Measurements from ENCODE around the gene LILRA6.
"Not testable (repeated sequence)": the region's sequence is repeated elsewhere in the genome, so short reads cannot be mapped to it uniquely, and the experiment has no call there.

The LILRA6 gene

DNA sequence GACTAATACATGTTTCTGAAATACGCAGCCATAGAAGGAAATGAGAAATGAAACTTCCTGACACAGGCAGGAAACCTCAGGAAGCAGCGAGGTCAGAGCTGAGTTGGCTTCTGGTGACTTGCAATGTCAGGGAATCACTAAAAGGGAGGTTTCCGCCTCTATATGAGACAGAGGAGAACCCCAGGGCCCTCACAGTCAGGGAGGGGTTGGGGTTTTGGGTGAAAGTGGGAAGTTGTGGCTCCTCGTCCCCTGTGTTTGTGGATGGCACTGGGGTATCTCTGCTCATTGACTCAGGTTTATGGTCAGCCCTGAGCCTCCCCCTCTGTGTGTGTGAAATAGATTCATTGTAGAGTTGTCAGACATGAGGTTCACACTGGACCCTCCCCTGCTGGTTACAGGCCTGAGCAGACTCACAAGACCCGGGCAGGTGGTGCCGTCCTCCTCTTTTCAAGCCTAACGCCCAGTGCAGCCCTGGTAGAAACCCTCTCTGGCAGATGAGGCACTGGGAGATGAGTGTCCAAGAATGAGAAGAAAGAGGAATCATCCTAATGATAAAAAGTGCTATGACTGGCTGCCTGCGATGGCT lies 5.5 kb upstream of the LILRA6 start:
- H3K9me3 ChIP-seq, result no peaks in the 10 kb centered on the region
- H3K27me3 ChIP-seq, result peaks cover 2% of the 10 kb centered on the region
- TF ChIP-seq, protein P1, sequence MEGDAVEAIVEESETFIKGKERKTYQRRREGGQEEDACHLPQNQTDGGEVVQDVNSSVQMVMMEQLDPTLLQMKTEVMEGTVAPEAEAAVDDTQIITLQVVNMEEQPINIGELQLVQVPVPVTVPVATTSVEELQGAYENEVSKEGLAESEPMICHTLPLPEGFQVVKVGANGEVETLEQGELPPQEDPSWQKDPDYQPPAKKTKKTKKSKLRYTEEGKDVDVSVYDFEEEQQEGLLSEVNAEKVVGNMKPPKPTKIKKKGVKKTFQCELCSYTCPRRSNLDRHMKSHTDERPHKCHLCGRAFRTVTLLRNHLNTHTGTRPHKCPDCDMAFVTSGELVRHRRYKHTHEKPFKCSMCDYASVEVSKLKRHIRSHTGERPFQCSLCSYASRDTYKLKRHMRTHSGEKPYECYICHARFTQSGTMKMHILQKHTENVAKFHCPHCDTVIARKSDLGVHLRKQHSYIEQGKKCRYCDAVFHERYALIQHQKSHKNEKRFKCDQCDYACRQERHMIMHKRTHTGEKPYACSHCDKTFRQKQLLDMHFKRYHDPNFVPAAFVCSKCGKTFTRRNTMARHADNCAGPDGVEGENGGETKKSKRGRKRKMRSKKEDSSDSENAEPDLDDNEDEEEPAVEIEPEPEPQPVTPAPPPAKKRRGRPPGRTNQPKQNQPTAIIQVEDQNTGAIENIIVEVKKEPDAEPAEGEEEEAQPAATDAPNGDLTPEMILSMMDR (IDR thresholded peaks at IDR 0.05), result no peak
- H3K27ac ChIP-seq, result peak overlapping the region; percentile 94
- peaks cover 25 to 35% of the 10 kb centered on the region in 2 experiments for H3K4me1 ChIP-seq (ENCODE audit: control insufficient read depth in 1 of 2, insufficient read depth in 1 of 2, low read depth in 1 of 2, low read length in 1 of 2)
- no peaks in the 10 kb centered on the region for H3K36me3 ChIP-seq
- peak overlapping the region; percentile 33 to 41 for H3K4me3 ChIP-seq (ENCODE audit: low read depth in 1 of 2, low read length in 1 of 2)

DNA sequence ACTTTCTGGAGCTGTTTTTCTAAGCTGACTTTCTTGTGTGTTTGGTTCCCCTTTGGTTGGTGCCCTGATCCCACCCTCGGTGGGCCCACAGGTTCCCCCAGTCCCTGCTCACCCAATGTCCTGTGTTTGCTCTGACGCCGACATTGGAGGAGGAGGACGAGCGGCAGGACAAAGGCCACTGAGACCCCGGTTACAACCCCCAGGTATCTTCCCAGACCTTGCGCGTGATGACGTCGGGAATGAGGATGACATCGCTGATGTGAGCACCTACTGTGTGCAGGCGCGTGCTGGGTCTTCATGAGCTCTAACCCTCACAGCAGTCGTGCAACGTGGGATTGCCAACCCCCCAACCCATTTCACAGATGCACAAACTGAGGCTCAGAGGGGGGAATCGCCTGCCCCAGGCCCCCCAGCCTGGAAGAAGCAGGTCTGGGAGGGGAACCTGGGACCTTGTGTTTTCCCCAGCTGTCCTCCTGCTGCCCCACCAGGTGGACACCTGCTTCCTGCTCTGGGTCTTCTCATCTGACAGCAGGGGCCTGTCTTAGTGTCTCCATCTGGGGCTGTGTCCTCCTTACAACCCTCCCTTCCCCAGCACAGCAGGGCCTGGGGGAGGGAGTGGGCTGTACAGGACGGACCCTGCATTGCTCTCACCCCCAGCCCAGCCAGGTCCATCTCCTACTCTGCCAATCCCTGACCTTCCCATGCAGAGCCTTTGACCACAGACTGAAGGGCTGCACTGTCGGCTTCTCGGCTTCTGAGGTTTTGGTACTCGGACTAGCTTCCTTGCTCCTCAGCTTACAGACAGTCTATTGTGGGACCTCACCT lies 4.7 kb upstream of the LILRA6 start:
- TF ChIP-seq, protein P1 (IDR thresholded peaks at IDR 0.05), result no peak
- Histone ChIP-seq H3K36me3 (no peaks in the 10 kb centered on the region), H3K27ac (peak overlapping the region; percentile 94), H3K9me3 (no peaks in the 10 kb centered on the region), H3K4me1 (ENCODE audit: control insufficient read depth in 1 of 2, insufficient read depth in 1 of 2, low read depth in 1 of 2, low read length in 1 of 2) (peaks cover 25 to 42% of the 10 kb centered on the region in 2 experiments), H3K27me3 (no peaks in the 10 kb centered on the region), H3K4me3 (ENCODE audit: low read depth in 1 of 2, low read length in 1 of 2) (peak overlapping the region; percentile 33 to 41)

DNA sequence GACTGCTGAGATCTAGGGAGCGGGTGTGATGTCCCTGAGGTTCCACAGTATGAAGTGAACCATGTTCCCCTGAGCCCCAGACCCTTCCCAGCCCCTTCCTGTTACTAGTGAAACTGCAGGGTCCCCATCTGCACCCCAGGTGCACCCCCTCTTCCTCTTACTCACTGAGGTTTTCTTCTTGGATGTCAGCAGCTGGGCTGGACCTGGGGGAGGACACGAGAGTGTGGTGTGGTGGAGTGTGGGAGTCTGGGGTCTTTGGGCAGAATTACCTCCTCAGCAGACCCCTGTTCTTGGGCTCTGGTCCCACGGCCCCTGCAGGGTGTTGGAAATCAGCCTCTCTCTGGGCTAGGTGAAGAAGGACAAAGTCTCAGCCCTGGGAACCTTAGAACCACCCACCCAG lies 3.3 kb upstream of the LILRA6 start:
- H3K27me3 ChIP-seq, result no peaks in the 10 kb centered on the region
- no peaks in the 10 kb centered on the region for H3K9me3 ChIP-seq
- TF ChIP-seq, protein P1 (IDR thresholded peaks at IDR 0.05), result no peak
- H3K36me3 ChIP-seq, result no peaks in the 10 kb centered on the region
- peaks cover 25 to 54% of the 10 kb centered on the region in 2 experiments for H3K4me1 ChIP-seq (ENCODE audit: control insufficient read depth in 1 of 2, insufficient read depth in 1 of 2, low read depth in 1 of 2, low read length in 1 of 2)
- no peak overlapping the region for H3K4me3 ChIP-seq (ENCODE audit: low read depth in 1 of 2, low read length in 1 of 2)
- H3K27ac ChIP-seq, result no peak overlapping the region

DNA sequence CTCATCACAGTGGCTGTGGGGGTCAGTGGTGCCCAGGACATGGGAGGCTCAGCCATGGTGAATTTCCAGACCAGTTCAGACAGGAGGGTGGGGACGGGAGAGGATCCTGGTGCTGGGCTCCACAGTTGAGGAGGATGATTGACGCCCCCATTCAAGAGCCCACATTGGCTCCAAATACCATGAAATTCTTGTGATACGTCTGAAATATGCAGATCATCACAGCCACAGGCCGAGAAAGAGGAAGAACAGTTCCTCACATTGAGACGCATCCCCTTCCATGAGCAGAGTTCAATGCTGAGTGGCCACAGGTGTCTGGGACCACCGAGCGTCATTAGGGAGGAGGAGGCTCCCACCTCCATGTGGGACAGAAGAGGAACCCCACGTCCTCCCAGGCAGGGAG lies 1.2 kb upstream of the LILRA6 start:
- not testable (repeated sequence) for H3K4me3 ChIP-seq (ENCODE audit: low read depth in 1 of 2, low read length in 1 of 2); H3K27me3 ChIP-seq; H3K9me3 ChIP-seq; H3K27ac ChIP-seq
- peaks cover 41 to 61% of the 10 kb centered on the region in 2 experiments for H3K4me1 ChIP-seq (ENCODE audit: control insufficient read depth in 1 of 2, insufficient read depth in 1 of 2, low read depth in 1 of 2, low read length in 1 of 2)
- H3K36me3 ChIP-seq, result peaks cover 18% of the 10 kb centered on the region

DNA sequence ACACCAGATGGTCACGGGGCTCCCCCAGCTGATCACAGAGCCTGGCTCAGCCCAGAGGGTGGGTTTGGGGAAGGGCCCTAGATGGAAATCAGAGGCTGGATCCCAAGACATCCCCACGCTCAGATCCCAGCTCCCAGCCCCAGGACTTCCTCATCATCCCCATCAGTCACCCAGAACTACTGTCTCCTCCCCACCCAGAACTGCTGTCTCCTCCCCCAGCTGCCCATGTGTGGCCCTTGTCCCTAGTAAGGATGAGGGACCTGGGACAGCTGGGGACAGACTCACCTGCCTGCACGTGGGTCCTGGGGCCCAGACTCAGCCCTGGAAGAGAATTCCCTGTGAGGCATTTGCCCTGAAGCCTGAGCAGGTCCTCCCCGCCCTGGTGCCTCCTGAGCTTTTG lies 356 bp downstream of the LILRA6 start:
- not testable (repeated sequence) for H3K9me3 ChIP-seq, H3K27me3 ChIP-seq
- Histone ChIP-seq H3K36me3 (peaks cover 33% of the 10 kb centered on the region), H3K4me1 (ENCODE audit: control insufficient read depth in 1 of 2, insufficient read depth in 1 of 2, low read depth in 1 of 2, low read length in 1 of 2) (peaks cover 27 to 48% of the 10 kb centered on the region in 2 experiments), H3K4me3 (ENCODE audit: low read depth in 1 of 2, low read length in 1 of 2) (peak overlapping the region; percentile 28 to 76), H3K27ac (peak overlapping the region; percentile 74)

DNA sequence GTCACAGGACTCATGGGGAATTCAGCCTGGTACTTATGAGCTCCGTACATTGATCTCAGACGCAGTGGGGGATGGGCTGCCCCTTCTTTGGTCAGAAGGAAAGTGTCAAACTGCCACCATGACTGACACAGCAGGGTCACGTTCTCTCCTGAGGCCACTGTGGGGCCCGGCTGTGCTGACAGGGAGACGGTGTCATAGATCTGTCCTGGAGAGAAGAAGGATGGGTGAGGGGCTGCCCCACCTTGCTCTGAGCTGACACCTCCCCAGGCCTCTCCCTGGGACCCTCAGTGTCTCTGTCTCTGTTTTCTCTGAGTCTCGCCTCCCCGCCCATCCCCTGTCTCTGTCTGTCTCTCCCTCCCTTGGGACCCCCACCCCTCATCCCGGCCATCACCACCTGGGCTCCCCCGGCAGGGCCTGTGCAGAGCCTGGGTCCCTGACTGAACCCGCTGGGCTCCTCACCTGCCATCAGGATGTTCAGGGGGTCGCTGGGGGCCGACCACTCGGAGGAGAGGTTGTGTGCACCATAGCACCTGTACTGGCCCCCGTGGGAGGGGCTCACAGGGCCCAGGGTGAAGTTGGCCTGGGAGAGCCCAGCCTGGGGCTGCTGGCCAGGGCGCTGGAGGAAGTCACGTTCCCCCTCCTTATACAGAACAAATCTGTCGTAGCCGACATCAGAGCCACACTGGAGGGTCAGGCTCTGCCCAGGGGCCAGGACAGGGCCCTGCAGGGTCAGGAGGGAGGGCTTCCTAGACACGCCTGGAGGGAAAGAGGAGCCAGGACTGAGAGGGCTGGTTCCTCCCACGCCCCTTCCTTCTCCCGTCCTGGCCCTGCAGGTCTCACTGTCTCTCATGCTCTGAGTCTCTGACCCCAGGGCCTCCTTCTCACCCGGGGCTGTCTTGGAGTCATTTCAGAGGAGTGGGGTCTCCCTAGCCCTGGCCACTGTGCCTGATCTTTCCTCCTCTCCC lies 1.9 kb downstream of the LILRA6 start:
- Histone ChIP-seq H3K4me3 (ENCODE audit: low read depth in 1 of 2, low read length in 1 of 2) (peak overlapping the region in 1 of 2 experiments; percentile 28), H3K4me1 (ENCODE audit: control insufficient read depth in 1 of 2, insufficient read depth in 1 of 2, low read depth in 1 of 2, low read length in 1 of 2) (peaks cover 17 to 39% of the 10 kb centered on the region in 2 experiments), H3K27ac (peak overlapping the region; percentile 63), H3K36me3 (peaks cover 49% of the 10 kb centered on the region)
- not testable (repeated sequence) for H3K9me3 ChIP-seq, H3K27me3 ChIP-seq

DNA sequence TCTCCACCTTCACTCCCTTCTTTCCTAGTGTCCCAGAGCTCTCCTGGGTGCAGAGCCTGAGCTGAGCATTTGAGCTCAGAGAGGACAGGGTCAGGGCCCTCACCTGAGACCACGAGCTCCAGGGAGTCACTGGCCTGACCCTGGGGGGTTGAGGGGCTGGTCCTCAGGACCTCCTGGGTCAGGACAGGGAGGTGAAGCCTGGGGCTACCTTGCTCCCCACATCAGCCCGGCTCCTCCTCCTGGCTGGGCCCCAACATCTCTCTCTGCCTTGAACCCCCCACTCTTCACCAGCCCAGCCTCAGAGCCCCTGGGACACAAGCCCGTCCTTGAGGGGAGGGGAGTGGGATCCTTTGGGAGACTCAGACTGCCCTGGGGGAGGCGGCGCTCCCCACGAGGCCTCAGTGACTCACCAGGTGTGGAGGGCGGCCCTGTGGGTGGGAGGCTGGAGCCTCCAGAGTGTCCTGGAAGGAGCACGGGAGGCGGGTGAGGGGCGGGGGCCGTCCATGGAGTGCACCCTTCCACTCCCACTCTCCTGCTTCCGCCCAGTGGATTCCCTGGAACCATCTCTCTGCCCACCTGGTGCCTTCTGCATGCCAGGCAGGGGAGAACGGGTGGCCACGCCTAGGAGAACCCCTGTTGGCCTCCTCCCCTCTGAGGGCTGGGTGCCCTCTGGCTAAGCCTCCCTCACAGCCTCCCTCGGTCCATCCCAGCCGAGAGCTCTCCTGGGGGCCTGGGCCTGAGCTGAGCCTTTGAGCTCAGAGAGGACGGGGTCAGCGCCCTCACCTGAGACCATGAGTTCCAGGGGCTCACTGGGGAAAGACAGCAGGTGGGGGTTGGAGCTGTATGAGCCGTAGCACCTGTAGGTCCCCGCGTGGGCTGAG lies 2.9 kb downstream of the LILRA6 start:
- Histone ChIP-seq H3K4me1 (ENCODE audit: control insufficient read depth in 1 of 2, insufficient read depth in 1 of 2, low read depth in 1 of 2, low read length in 1 of 2) (peaks cover 20 to 43% of the 10 kb centered on the region in 2 experiments), H3K36me3 (peaks cover 55% of the 10 kb centered on the region), H3K27ac (peak overlapping the region; percentile 67)
- not testable (repeated sequence) for H3K4me3 ChIP-seq (ENCODE audit: low read depth in 1 of 2, low read length in 1 of 2); H3K27me3 ChIP-seq; H3K9me3 ChIP-seq
